GM10266 (cell line): Measurements from ENCODE around the gene RAB8B.

ENCODE experiments used
- DNase-seq: peaks from one replicate; pipeline ENCODE4 v3.0.0; 2012; ENCODE audit errors: extremely low spot score
- TF ChIP-seq, protein P1 (sequence below): IDR thresholded peaks from 2 replicates; pipeline ENCODE4 v1.5.1; 2012; ENCODE audit warnings: mild to moderate bottlenecking, low read depth; ENCODE audit not compliant: control insufficient read depth, insufficient read depth; ENCODE audit errors: missing control alignments

RAB8B gene

DNA sequence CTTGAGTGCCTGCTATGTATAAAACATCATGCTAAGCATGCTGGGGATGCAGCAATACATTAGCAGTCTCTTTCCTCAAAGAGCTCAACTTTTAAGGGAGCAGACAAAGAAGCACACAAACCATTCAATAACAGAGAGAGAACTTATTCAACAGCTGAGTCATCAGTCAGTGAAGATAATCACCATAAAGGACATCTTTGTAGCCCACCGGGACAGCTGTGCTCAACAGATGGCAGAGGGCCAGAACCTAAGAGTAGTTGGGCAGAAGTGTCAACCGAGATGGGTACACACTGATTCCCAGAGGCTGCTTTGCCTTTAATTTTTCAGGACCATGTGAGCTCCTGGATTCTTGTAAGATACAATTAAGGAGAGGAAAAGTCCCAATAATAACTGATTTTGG lies 4.2 kb upstream of the RAB8B start:
- DNase-seq = no peak
- TF ChIP-seq, protein P1, sequence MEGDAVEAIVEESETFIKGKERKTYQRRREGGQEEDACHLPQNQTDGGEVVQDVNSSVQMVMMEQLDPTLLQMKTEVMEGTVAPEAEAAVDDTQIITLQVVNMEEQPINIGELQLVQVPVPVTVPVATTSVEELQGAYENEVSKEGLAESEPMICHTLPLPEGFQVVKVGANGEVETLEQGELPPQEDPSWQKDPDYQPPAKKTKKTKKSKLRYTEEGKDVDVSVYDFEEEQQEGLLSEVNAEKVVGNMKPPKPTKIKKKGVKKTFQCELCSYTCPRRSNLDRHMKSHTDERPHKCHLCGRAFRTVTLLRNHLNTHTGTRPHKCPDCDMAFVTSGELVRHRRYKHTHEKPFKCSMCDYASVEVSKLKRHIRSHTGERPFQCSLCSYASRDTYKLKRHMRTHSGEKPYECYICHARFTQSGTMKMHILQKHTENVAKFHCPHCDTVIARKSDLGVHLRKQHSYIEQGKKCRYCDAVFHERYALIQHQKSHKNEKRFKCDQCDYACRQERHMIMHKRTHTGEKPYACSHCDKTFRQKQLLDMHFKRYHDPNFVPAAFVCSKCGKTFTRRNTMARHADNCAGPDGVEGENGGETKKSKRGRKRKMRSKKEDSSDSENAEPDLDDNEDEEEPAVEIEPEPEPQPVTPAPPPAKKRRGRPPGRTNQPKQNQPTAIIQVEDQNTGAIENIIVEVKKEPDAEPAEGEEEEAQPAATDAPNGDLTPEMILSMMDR = no peak

DNA sequence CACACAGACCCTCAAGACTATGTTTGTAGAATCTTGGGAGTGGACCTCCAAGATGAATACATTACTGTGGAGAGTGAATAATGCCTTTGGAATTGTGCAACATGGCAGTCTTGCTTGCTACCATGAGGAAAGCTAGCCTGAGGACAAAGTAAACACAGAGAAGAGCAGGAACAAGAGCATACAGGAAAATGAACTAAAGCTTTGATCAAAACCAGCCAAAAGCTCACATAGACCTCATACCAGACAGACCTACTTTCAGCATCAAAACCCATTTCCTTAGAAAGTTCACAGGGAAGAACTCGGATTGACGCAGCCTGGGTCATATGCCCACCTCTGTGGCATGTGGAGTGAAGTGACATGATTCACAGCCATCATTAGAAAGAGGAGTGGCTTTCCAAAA lies 3.3 kb upstream of the RAB8B start:
- no peak for DNase-seq
- TF ChIP-seq, protein P1 = no peak

DNA sequence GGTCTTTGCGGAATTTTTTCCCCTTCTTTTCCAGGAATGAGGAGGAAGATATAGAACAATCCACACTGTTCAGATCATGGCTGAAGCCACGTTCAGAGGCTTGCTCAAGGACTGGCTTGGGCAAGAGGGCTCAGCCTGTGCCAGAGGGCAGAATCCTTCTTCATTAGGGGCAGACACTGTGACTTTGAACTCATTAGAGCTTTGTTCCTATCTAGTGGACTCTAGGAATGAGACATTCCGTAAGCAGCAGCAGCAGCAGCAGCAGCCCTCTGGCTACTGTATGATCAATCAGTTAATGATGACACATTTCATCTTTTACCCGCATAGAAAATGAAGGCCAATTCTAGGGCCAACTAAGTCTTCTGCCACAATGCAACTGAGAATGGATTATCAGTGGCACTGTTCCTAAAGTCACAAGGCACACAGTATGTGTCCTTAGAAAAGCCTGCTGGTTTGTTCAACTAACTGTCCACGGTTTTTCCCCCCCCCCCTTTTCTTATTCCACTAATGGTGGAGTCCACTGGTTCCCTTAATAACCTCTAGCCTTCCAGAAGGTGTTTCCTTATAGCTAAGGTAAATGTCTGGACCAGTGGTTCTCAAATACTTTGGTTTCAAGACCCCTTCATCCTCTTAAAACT lies 1.7 kb upstream of the RAB8B start:
- TF ChIP-seq, protein P1 = no peak
- DNase-seq = no peak

DNA sequence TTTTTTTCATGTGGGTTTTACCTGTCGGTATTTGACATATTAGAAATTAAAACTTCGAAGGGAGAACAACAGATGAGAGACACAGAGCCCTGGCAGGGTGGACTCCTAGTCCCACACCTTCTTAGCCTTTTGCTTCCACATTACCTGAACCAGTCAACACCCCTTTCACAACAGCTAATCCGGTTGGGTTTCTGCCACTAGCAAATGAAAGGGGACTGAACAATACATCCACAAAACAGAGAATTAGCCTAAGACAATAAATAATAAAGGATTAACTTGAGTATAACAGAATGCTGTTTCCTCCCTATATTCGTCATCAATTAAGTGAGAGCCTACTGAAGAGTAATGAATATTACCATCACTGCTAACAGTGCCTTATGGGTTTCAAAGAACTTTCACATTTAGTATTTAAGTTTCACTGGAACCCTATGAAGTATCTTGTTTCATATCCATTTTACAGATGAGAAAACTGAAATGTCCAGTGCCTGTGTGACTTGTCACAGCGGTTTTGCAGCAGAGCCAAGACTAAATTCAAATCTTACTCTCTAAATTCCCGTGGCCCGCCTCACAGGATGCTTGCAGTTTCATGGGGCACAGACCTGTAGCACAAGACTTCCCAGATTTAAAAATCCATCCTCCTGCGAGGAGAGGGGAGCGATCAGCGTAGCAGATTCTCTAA lies 1.0 kb upstream of the RAB8B start:
- TF ChIP-seq, protein P1 = no peak
- DNase-seq = peak; percentile 28

DNA sequence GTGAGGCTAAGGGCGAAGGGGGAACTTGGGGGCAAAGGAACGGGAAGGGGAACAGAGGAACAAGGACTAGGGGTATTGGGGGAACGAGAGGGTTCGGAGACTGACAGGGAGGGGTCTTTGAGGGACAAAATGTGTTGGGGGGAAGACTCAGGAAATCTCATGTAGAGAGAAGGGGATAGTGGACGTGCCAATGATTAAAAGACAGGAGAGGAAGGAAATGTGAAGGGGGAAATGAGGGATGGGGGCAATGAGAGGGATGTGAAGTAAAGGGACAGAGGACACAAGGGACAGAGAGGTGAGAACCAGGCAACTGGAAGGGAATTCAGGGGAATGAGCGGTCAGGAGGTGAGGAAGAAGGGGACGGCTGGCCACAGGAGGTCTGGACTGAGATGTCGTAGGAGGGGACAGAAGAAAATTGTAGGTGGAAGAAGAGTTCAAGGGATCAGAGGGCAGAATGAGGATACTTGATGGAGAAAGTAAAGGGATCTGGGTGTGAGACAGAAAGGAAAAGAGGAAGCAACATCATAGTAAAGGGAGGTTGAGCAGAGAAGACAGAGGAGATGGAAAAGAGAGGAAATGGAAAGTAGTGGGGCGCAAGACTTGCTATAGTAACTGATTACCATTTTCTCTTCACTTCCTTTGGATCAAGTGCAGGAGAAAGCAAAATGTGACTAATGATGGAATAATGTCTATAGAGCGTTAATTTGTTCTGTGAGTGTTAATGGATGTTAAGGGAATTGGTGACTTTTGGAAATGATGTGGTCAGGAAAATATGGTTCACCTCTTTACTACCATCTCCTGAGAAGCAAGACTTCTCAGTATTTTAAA lies 749 bp downstream of the RAB8B start:
- TF ChIP-seq, protein P1 = no peak
- DNase-seq = no peak

DNA sequence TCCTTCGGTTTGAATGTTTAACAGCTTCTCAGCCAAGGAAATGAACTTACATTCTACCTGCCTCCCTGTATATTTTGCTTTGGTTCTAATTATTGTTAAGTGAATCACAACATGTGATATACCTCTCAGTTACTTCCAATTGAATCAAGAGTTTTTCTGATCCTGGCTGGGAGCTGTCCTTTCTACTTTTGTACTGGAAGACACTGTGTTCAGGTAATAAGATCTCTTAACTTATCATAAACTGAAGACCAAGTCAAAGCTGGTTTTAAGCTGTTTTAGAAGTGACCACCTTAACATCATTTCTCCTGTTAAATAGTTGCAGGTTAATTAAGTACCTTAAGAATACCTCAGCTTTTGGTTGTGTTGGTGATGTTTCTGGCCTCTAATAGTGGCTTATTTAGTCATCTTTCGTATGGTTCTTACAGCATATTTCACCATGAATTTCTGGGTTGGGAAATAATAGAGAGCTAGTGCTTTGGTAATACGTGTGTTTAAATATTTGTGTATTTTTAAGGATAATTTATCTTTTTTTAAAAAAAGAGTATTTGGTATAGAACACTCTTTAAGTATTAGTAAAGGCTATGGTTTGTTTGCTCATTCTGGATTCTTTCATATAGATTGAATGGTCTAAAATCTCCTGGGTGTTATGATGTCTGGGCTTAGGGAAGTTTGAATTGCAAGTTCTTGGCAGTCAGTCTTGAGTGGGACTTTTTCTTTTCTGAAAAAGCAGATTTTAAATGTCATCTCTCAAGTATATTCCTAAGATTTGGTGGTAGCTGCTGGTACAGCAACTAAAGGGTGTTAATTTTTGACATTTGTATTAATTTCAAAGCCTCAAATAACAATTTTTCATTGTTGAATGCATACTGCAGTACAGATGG lies 1.6 kb downstream of the RAB8B start:
- TF ChIP-seq, protein P1 = no peak
- DNase-seq = no peak
